ENCODE data around the gene SLC9C2.
"Not testable (repeated sequence)": the region's sequence is repeated elsewhere in the genome, so short reads cannot be mapped to it uniquely, and the experiment has no call there.

Gene SLC9C2

GRCh38 chr1:173638043-173639021 lies 35.5 kb upstream of the SLC9C2 start:
- TF ChIP-seq CTCF (IDR thresholded peaks at IDR 0.05) = no peak
- H3K27me3 Mint-ChIP-seq (ENCODE audit: low read depth, poor library complexity) = no peaks in the 10 kb centered on the region
- H3K4me1 Mint-ChIP-seq = peaks cover 16% of the 10 kb centered on the region
- peaks cover 24% of the 10 kb centered on the region for H3K36me3 Mint-ChIP-seq (ENCODE audit: low read depth)
- no peak for DNase-seq
- H3K27ac Mint-ChIP-seq = peak overlapping the region; percentile 99
- peak overlapping the region; percentile 91 for H3K4me3 Mint-ChIP-seq
- peaks cover 26% of the 10 kb centered on the region for H3K9me3 Mint-ChIP-seq

GRCh38 chr1:173637236-173638042 lies 34.6 kb upstream of the SLC9C2 start:
- Mint-ChIP-seq H3K9me3 (peaks cover 25% of the 10 kb centered on the region), H3K4me1 (peaks cover 11% of the 10 kb centered on the region), H3K36me3 (ENCODE audit: low read depth) (peaks cover 20% of the 10 kb centered on the region), H3K4me3 (peak overlapping the region; percentile 91), H3K27ac (peak overlapping the region; percentile 99)
- DNase-seq; H3K27me3 Mint-ChIP-seq (ENCODE audit: low read depth, poor library complexity): not testable (repeated sequence)

DNA sequence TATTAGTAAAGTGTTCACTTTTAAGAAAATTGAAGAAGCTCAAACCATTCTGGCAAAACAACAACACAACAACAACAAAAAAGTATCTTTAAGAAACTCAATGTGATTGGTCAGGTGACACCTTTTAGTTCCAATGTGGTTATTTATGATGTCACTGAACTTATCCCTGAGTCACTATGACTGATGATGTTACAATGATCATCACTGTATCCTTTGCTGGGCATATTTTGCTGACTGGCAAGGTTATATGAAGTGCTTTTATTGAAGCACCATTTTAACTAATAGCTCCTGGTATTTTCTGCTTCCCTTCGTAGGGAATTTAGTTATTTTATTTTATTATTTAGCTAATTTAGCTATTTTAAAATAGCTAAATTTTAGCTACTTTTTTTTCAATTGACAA lies 32.2 kb upstream of the SLC9C2 start, which contains the start of gene TEX50:
TSS of gene TEX50 (plus strand) at position 223 of the 400 bp plus-strand sequence. CDS start 184 bp downstream, outside the sequence.
- peaks cover 25% of the 10 kb centered on the region for H3K9me3 Mint-ChIP-seq
- no peak within 1 kb of the TSS for H3K27ac Mint-ChIP-seq
- no peak for TF ChIP-seq CTCF (IDR thresholded peaks at IDR 0.05)
- H3K27me3 Mint-ChIP-seq (ENCODE audit: low read depth, poor library complexity) = no peaks in the 10 kb centered on the region
- DNase-seq = no peak
- H3K4me1 Mint-ChIP-seq = no peaks in the 10 kb centered on the region
- H3K36me3 Mint-ChIP-seq (ENCODE audit: low read depth) = peaks cover 5% of the 10 kb centered on the region
- no peak within 1 kb of the TSS for H3K4me3 Mint-ChIP-seq

DNA sequence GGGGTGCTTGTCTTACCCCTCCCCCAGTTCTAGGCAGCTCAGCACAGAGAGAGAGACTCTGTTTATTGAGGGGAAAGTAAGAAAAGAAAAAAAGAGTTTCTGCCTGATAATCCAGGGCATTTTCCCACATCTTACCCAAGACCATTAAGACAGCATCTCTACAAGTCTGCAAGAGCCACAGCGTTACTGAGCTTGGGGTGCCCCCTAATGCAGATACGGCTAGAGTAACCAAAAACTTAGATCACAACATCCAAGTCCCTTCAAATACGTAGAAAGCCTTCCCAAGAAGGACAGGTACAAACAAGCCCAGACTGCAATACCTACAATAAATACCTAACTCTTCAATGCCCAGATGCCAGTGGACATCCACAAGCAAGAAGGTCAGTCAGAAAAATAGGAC lies 26.0 kb upstream of the SLC9C2 start:
- Mint-ChIP-seq H3K27me3 (ENCODE audit: low read depth, poor library complexity) (no peaks in the 10 kb centered on the region), H3K4me3 (no peak overlapping the region), H3K27ac (no peak overlapping the region), H3K4me1 (no peaks in the 10 kb centered on the region), H3K9me3 (peaks cover 10% of the 10 kb centered on the region), H3K36me3 (ENCODE audit: low read depth) (no peaks in the 10 kb centered on the region)
- no peak for DNase-seq
- no peak for TF ChIP-seq CTCF (IDR thresholded peaks at IDR 0.05)

DNA sequence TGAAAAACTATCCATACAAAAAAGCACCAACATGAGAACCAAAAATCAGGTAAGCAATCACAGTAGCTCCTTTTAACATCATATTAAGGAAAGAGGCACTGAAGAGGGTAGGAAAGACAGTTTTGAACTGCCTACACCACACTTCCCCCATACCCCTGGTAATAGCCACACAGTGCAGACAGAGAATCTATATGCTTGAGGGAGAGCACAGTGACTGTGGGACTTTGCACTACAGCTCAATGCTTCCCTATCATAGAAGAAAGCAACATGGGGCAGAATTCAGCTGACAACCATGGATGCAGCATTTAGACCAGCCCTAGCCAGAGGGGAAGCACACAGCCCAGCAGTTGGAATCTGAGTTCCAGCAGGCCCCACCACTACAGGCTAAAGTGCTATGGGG lies 24.4 kb upstream of the SLC9C2 start:
- DNase-seq = no peak
- Mint-ChIP-seq H3K9me3 (peaks cover 11% of the 10 kb centered on the region), H3K4me1 (no peaks in the 10 kb centered on the region), H3K36me3 (ENCODE audit: low read depth) (no peaks in the 10 kb centered on the region), H3K27ac (no peak overlapping the region), H3K27me3 (ENCODE audit: low read depth, poor library complexity) (no peaks in the 10 kb centered on the region), H3K4me3 (no peak overlapping the region)
- TF ChIP-seq CTCF (IDR thresholded peaks at IDR 0.05) = no peak

DNA sequence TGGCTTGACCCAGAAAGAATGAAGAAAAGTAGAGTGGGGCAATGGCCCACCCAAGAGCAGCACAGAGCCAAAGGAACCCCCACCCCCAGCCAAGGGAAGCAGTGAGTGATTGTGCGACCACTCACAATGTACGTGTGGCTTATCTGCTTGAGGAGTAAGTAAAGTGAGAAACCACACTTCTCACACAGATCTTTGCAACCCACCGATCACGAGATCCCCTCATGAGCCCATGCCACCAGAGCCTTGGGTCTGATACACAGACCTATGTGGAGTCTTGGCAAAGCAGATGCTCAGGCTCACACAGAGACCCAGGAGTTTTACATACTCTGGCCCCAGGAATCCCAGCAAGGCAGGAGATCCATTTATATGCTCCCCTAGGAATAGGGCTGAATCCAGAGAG lies 14.0 kb upstream of the SLC9C2 start:
- Mint-ChIP-seq H3K9me3 (peaks cover 79% of the 10 kb centered on the region), H3K27ac (no peak overlapping the region), H3K4me1 (no peaks in the 10 kb centered on the region), H3K27me3 (ENCODE audit: low read depth, poor library complexity) (peaks cover 5% of the 10 kb centered on the region), H3K4me3 (no peak overlapping the region), H3K36me3 (ENCODE audit: low read depth) (peaks cover 17% of the 10 kb centered on the region)
- DNase-seq = no peak
- no peak for TF ChIP-seq CTCF (IDR thresholded peaks at IDR 0.05)

DNA sequence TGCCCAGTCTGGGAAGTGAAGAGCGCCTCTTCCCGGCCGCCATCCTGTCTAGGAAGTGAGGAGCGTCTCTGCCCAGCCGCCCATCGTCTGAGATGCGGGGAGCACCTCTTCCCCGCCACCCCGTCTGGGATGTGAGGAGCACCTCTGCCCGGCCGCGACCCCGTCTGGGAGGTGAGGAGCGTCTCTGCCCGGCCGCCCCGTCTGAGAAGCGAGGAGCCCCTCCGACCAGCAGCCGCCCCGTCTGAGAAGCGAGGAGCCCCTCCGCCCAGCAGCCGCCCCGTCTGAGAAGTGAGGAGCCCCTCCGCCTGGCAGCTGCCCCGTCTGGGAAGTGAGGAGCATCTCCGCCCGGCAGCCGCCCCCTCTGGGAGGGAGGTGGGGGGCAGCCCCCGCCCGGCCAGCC lies 10.2 kb upstream of the SLC9C2 start:
- H3K4me1 Mint-ChIP-seq; H3K27ac Mint-ChIP-seq; H3K36me3 Mint-ChIP-seq (ENCODE audit: low read depth); DNase-seq; H3K27me3 Mint-ChIP-seq (ENCODE audit: low read depth, poor library complexity); H3K4me3 Mint-ChIP-seq: not testable (repeated sequence)
- H3K9me3 Mint-ChIP-seq = peaks cover 57% of the 10 kb centered on the region

Measured in nephron progenitor cell (in vitro differentiated cells).